Stimulated activated CD4-positive, alpha-beta T cell treated with anti-CD3 and anti-CD28 coated beads, Interleukin-2, amount 100 ng/mL, for 24 hours (primary cell): ENCODE measurements around the gene ADRA2A.

Experiments used
- DNase-seq, 2 donors: peaks; one replicate each; pipeline ENCODE4 v3.0.0-alpha.2; 2020

Gene ADRA2A

DNA sequence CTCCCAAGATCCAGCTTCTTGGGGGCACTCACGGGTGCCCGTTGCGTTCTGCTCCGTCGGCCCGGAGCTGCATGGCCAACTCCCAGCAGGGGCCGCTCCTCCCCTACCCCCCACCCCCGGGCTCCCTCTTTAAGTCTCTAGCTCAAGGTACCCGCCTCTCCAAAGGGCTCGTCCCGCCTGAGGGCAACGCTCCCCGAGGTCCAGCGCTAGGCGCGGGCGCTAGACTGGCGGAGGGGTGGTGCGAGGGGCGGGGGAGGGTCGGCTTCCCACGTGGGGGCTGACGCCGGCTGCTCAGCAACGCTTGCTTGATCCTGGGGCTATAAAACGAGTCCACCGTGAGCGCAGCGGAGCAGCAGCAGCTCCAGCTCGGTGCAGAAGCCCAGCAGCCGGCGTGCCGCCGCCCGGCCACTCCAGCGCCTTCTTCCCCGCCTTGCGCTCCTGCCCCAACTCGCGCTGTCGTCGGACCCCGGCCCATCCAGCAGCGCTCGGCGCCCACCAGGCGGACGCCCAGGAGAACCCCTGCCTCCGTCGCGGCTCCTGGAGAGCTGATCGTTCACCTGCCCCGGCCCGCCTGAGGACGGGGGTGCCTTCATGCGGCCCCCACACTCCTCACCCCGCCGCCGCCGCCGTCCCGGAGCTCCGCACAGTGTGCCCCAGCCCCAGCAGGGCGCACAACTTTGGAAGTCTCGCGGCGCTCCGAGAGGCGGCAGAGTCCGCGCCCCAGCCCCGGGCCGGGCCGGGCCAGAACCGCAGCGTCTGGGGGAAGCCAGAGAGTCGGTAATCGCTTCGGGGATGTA lies at the start of gene ADRA2A:
Gene ADRA2A (plus strand): TSS at position 348 of the 797 bp plus-strand sequence. CDS start 968 bp downstream, outside the sequence.
- DNase-seq = peak in 1 of 2 donors; percentile 44

DNA sequence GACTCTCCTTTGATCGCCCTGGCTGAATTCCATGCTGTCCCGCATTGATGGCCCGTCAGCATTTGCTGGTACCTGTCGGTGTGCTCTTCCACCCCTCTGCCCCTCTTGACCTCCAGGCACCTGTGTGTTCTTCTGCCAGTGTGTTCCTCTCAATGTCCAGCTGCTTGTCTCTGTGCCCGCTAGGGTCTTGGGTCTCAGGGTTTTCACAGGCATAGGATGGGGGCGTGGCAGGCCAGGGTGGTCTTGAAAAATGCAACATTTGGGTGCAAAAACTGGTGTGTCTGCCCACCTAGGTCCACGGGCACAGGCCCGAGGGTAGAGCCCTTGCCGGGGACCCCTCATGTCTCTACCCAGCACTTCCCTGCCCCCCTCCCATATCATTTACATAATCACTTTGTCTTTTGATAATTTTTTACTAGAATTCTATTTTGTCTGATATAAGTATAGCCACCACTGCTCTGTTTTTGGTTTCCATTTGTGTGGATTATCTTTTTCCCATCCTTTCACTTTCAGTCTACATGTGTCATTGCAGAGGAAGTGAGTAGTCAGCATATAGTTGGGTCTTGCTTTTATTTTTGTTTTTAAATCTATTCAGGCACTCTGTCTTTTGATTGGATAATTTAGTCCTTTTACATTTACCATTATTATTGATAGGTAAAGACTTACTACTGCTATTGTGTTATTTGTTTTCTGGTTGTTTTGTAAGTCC lies 46.6 kb upstream of the ADRA2A start:
- DNase-seq = no peak

DNA sequence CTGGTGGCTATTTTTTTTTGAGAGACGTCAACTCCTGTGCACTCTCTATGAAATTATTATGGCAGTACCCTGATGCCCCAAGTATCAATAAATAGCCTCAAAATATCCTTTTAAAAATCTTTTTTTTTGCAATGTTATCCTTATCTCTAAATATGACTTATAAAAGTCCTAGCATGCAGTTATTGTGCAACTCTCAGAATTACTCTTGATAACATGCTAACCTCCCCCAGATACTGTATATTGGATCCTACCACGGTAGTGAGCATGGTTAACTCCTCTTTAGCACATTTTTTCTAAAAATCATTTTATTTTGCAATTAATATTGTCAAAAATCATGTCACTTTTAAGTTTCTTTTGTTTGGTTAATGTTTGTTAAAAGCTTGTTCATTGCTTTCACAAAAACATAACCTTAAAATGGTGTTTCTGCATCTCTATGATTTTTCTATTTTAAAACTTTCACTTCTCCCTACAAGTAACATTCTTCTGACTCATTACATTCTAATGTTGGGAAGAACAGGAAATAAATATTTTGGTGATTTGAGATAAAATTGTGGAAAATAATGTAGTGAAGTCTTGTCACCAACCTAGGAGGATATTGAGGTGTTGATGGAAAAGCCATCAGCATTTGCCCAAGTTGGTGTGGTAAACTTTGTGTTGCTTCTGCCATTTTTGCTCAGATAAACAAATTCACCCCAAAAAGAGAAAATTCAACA lies 42.1 kb upstream of the ADRA2A start:
- DNase-seq = no peak

DNA sequence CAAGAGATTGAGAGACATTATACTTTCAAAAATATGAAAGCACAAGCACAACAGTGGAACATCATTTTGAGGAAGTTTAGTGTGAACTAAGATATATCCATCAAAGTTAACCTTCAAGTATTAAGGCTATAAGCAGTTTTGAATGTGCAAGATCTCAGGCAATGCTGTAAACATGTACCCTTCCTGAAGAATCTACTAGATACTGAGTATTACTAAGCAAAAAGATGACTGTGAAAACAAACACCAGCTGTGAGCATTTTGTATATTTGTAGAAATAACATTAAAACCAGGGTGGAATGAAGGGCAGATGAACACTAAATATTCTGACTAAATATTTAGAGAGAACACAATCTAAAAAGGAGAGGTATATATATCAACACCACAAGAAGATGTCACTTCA lies 41.3 kb upstream of the ADRA2A start:
- DNase-seq = no peak

DNA sequence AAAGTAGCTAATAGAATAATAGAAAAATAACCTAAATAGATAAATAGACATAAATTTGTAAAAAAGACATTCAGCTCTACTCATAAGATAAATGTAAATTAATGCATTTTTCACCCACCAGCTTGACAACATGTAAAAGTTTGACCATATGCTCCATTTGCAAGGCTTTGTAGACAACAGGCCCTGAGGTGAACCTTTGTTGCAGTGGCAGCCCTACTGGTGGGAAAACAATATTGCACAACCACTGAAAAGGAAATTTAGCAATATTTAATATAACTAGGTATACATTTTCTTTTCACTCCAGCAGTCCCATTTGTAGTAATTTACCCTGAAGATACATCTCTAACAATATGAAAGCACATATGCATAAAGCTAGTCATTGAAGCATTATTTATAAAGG lies 39.0 kb upstream of the ADRA2A start:
- no peak for DNase-seq

DNA sequence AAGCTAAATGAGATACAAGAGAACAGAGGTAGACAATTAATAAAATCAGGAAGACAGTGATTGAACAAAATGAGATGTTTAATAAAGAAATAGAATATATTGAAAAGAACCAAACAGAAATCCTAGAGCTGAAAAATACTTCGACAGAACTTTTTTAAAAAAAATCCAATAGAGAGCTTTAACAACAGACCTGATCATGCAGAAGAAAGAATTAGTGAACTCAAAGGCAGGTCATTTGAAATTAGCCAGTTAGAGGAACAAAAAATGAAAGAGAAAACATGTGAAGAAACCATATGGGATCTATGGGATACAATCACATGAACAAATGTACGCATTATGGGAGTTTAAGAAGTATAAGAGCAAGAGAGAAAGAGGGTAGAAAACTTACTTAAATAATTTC lies 37.3 kb upstream of the ADRA2A start:
- DNase-seq = no peak

DNA sequence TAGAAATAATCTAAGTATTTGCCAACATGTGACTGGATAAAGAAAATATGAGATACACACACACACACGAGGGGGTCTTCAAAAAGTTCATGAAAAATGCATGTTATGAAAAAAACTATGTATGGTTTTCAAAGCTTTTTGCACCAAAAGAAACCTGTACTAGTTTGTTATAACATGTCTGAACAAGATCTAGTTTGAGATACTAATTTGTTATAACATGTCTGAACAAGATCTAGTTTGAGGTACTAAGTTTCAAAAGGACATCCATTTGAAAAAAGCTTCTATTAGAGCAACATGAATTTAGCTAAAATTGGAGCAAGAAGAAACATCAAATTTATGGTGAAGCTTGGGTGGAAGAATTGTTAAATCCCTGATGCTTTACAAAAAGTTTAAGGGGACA lies 19.8 kb upstream of the ADRA2A start:
- DNase-seq = no peak

DNA sequence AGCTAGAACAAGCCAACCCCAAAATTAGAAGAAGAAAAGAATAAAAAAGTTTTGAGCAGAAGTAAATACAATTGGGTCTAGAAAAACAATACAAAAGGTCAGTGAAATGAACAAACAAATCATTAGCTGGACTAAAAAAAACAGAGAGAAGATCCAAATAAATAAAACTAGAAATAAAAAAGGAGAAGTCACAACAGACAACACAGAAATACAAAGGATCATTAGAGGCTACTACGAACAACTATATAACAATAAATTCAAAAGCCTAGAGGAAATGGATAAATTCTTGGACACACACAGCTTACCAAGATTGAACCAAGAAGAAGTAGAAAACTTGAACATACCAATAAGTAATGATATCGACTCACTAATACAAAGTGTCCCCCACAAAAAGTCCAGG lies 13.4 kb upstream of the ADRA2A start:
- DNase-seq = no peak

DNA sequence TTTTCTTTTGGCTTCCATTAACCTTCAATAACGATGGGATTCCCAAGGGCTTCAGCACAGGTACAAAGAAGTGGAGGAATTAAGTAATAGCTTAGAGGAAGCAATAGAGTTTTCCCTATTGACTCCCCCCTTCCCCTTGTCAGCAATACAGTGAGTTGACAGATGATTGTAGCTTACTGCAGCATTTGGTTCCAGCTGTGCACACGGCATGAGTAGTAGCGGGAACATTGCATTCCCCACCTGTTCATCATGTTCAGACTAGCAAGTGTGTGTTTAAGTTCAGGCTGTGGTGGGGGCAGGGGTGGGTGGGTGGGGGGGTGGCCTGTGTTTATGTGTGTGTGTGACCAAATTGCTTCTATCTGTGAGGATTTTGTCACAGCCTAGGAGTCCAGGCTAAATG lies 4.6 kb upstream of the ADRA2A start:
- no peak for DNase-seq

DNA sequence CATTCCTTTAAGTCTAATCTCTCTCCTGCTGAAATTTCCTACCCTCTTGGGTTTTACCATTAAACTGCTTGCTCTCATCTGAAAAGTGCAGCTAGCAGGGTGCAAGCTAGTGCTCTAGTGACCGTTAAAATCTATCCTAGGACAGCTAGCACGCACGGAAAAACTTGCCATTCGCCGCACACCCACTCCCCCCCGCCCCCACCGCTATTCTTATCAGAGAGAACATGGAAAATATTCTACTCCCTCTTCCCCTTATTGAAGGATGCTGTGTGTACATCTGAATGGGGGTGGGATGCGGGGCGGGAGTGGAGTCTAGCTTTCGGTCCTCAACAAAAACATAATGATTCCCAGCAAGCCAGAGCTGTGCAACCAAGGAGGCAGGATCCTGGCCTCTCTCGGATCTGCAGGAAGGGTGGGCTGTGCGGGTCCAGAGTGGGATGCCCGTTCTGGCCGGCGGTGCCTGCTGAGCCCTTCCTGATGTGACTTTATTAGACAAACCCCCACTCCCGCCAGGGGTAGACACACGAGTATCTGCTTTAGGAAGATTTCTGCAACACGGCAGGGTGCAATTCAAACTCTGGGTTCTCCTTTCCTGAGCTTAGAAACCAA lies 1.1 kb upstream of the ADRA2A start:
- DNase-seq = no peak

DNA sequence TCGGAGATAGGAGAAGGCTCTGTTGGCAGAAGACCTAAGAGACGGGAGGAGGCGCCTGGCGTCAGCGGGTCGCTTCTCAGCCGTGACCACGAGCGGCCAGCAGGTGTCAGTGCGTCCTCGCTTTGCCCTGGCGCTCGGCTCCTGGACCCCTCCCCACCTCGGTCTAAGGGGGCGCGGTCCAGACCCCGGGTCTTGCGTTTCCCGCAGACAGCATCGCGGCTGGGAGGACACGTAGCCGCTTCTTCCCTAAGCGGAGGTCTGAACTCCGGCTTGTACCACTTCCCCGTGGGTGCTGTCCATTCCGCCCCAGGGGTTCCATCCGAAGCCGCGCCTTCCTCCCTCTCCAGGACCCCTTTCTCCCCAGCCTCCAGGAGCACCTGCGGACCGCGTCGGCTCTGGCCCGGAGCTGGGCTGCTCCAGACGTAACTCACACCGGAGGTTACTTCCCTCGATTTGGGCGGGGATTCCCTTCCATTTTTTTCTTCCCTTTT lies 593 bp upstream of the ADRA2A start:
- DNase-seq = peak; percentile 63 to 72

DNA sequence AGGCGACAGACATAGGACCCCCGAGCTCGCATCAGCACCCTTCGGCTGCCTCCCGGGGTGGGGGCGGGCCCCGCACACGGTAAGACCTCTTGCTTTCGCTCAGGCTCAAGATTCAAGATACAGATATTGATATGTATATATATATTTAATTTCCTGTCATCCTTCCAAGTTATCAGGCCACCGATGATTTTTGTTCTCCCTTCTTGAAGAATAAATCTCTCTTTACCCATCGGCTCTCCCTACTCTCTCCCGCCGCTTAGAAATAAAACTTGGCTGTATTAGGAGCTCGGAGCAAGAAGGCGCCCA lies 603 bp downstream of the ADRA2A start:
- no peak for DNase-seq

DNA sequence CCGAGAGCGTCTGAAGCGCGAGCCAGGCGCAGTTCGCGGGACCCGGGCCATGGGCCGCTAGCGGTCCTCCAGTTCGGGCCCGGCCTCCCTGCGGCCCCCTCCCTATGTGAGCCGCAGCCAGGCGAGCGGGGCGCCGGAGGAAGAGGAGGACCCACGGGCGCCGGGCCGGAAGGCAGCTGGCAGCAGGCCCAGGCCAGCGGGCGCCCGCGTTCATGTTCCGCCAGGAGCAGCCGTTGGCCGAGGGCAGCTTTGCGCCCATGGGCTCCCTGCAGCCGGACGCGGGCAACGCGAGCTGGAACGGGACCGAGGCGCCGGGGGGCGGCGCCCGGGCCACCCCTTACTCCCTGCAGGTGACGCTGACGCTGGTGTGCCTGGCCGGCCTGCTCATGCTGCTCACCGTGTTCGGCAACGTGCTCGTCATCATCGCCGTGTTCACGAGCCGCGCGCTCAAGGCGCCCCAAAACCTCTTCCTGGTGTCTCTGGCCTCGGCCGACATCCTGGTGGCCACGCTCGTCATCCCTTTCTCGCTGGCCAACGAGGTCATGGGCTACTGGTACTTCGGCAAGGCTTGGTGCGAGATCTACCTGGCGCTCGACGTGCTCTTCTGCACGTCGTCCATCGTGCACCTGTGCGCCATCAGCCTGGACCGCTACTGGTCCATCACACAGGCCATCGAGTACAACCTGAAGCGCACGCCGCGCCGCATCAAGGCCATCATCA lies 1.1 kb downstream of the ADRA2A start:
- peak in 1 of 2 donors; percentile 36 for DNase-seq

DNA sequence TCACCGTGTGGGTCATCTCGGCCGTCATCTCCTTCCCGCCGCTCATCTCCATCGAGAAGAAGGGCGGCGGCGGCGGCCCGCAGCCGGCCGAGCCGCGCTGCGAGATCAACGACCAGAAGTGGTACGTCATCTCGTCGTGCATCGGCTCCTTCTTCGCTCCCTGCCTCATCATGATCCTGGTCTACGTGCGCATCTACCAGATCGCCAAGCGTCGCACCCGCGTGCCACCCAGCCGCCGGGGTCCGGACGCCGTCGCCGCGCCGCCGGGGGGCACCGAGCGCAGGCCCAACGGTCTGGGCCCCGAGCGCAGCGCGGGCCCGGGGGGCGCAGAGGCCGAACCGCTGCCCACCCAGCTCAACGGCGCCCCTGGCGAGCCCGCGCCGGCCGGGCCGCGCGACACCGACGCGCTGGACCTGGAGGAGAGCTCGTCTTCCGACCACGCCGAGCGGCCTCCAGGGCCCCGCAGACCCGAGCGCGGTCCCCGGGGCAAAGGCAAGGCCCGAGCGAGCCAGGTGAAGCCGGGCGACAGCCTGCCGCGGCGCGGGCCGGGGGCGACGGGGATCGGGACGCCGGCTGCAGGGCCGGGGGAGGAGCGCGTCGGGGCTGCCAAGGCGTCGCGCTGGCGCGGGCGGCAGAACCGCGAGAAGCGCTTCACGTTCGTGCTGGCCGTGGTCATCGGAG lies 1.8 kb downstream of the ADRA2A start:
- DNase-seq = no peak

DNA sequence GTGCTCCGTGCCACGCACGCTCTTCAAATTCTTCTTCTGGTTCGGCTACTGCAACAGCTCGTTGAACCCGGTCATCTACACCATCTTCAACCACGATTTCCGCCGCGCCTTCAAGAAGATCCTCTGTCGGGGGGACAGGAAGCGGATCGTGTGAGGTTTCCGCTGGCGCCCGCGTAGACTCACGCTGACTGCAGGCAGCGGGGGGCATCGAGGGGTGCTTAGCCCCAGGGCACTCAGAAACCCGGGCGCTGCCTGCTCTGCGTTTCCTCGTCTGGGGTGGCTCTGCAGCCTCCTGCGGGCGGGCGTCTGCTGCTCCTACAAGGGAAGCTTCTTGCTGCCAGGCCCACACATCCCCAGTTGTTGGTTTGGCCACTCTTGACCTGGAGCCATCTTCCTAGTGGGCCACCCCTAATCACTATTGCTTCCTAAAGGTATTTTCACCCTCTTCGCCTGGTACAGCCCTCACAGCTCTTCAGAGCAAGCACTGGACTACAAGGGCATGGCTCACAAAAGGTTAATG lies 2.5 kb downstream of the ADRA2A start:
- no peak for DNase-seq

DNA sequence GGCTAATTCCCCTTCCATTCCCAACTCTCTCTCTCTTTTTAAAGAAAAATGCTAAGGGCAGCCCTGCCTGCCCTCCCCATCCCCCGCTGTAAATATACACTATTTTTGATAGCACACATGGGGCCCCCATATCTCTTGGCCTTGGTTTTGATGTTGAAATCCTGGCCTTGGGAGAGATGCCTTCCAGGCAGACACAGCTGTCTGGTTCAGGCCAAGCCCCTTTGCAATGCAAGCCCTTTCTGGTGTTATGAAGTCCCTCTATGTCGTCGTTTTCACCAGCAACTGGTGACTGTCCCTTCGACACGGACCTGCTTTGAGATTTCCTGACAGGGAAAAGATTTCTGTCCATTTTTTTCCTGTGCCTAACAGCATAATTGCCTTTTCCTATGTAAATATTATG lies 3.0 kb downstream of the ADRA2A start:
- DNase-seq = no peak

DNA sequence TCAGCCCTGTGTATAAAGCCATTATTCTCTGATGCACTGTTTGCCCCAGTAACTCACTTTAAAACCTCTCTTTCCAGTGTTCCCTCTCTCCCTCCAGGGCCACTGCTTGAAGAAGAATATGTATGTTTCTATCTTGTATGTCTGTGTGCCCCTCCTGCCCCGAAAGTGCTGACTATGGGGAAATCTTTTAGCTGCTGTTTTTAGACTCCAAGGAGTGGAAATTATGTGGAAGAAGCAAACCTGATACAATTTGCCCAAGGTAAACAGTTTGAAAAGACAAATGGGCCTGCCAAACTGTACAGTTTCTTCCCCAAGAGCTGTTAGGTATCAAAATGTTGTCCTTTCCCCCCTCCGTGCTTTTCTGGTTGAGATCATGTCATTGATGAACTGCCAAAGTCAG lies 3.4 kb downstream of the ADRA2A start:
- no peak for DNase-seq

DNA sequence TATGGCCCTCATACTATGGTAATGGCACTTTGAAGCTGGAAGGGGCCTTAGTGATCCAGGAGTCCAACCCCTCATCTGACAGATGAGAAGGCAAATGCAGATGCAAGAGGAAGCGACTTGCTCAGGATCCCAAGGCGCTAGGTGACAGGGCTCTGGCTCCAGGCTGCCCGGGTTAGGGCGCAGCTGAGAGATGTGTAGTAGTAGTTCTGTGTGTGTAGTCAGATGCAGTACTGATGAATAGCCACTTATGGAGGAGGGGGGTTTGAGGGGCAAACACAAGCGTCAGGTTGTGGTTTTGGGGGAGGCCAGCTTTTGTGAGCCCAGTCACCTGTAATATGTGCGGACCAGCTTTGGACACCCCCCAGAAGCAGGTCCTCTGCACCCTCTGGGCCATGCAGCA lies 4.8 kb downstream of the ADRA2A start:
- DNase-seq = no peak

DNA sequence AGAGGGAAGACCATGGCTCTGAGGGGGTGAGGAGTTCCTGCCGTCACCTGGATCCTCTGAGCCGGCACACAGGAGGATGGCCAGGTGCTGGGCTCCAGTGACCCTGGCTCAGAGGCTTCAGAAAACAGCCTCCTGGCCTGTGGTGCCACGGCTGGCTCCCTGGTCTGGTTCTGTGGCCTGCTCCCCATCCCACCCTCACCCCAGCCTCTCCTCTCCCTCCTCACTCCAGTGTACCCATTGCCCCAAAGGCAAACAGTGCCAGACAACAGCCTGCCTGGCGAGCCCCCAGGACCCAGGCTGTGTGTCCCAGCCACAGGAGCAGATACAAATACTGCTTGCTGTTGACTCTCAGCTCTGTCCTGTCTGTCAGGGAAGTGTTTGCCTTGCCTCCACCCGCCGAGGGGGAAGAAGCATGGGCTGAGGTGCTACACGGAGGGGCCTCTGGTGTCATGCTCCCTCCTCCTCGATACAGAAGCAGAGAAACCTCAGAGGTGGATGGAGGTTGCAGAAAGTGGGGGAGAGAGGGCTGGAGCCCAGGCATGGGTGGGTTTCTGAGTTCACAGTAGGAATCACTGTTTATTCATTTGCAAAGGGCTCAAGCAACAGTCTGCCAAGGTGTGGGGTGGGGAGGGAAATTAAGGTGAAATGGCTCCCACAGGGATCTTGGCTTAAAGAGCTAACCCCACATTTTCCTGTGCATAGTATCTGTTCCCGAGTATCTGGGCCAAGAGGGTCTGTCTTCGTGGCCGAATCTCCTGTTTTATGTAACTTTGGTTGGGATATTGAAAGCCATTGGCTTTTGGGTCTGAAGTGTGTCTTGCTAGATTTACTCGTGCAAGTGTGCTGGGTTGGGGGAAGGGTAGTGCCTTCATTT lies 5.5 kb downstream of the ADRA2A start:
- no peak for DNase-seq

DNA sequence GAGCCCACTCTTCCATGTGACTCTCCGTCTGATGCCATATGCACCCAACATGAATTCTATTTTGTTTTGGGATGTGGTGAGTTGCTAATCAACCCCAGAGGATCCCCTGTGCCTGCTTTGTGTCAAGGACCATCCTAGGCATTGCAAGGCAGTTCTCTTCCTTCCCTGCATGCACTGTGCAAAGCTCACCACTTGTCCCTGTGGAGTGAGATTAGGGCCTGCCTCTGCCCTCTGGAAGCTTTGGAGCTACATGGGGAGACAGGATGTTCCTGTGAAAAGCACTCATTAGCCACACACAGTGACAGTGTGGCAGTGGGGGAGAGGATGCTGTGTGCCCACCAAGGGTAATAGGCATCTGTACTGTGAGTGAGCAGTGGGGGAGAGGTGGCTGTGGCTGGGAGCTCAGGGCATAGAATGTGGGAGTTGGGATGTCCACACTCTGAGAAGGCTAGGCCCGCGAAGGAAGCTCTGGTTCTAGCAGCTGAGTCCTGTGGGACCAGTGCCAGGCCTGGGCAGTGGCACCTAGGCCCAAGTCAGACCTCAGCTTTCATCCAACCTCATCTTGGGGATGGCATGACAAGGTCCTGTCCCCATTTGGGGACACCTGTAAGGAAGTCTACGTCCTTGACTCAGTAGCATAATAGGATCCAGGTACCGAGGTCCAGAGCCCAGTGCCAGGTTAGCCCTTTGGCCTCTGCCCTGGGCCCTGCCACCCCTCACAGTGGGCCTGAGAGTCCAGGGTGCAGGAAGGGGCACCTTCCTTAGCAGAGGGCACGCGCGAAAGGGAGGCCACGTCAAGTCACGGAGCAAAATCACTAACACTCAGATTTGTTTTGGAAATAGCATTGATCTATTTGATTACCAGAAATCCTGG lies 6.6 kb downstream of the ADRA2A start:
- no peak for DNase-seq
